C4-2B (cell line): ENCODE data around the gene SOST.

ENCODE experiments used
- H3K27ac ChIP-seq: fragments of 450-650 bp; 2 replicates; pipeline ENCODE4 v1.5.1; 2017
- CTCF ChIP-seq: fragments of 450-650 bp; conservative IDR thresholded peaks from 2 replicates; pipeline ENCODE4 v1.5.1; 2017; ENCODE audit warnings: mild to moderate bottlenecking
- ZFX ChIP-seq: fragments of 450-650 bp; IDR thresholded peaks from 2 replicates; pipeline ENCODE4 v1.6.1; 2017

Gene SOST

GRCh38 chr17:43791589-43791988 lies 33.0 kb upstream of the SOST start:
- no peak overlapping the region for H3K27ac ChIP-seq
- no peak for TF ChIP-seq CTCF
- no peak for TF ChIP-seq ZFX

GRCh38 chr17:43790311-43790940 lies 31.8 kb upstream of the SOST start:
- no peak overlapping the region for H3K27ac ChIP-seq
- no peak for TF ChIP-seq ZFX
- TF ChIP-seq CTCF = peak; percentile 30

GRCh38 chr17:43789482-43789881 lies 30.9 kb upstream of the SOST start:
- no peak overlapping the region for H3K27ac ChIP-seq
- TF ChIP-seq CTCF (no peak), ZFX (no peak)

GRCh38 chr17:43788540-43788939 lies 29.9 kb upstream of the SOST start:
- no peak overlapping the region for H3K27ac ChIP-seq
- TF ChIP-seq ZFX (no peak), CTCF (no peak)

DNA sequence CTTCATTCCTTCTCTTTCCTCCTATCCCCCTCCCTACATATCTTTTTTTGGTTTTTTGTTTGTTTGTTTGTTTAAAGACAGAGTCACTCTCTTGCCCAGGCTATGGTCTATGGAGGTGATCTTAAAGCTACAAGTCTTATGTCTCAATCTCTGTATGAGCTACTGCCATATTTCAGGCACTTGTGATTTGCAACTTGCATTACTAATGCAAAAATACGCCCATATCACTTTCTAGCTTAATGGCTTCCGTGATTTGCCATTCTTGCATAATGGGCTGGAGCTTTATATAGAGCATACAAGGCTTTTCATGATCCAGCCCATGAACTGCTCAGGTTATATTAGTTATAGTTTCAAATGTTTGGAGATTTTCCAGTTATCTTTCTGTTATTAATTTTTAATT lies 29.1 kb upstream of the SOST start:
- no peak overlapping the region for H3K27ac ChIP-seq
- no peak for TF ChIP-seq ZFX
- no peak for TF ChIP-seq CTCF

- no peak for TF ChIP-seq CTCF
- H3K27ac ChIP-seq = no peak overlapping the region
Measured at GRCh38 chr17:43784628-43785101, 26.1 kb upstream of the SOST start.

DNA sequence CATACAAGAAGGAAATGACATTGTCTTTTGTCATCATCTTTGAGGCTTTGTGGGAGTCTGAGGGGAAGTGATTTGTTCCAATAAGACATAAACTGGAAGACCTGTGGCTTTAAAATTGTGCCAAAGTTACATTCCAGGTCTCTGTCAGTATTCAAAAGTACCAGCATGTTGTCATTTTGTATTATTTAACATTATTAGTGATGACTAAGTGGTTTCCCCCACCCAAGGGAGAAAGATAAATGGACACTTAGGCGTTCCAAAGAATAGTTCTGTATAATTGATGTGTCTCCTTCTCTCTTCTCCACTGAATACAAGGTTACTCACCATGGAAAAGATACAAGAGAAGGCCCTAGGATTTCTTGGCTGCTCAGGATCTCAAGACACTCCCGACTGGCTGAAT lies 25.5 kb upstream of the SOST start:
- no peak for TF ChIP-seq CTCF
- no peak for TF ChIP-seq ZFX
- no peak overlapping the region for H3K27ac ChIP-seq
